AG04450 (cell line): ENCODE results near the gene SCP2. TPM values are rescaled to one million over a fixed set of nuclear protein-coding genes. Genes with fewer than 3 reads are reported as not detected.

Source experiments
- CTCF ChIA-PET: fragments of 300-600, 350-600 bp; formaldehyde crosslinking; extraction: SDS; loops from one replicate; lab custom pipeline; 2022; ENCODE audit warnings: antibody characterized with exemption, inconsistent platforms; lab: Charles Lee
- POLR2A ChIA-PET: fragments of 350-600 bp; formaldehyde crosslinking; extraction: SDS; loops from one replicate; lab custom pipeline; 2021; ENCODE audit warnings: antibody characterized with exemption, inconsistent platforms; lab: Yijun Ruan, JAX
- DNase-seq: peaks from one replicate; pipeline ENCODE4 v3.0.0-alpha.2; 2011; ENCODE audit warnings: low read depth, low spot score
- H3K27ac ChIP-seq: one replicate; pipeline ENCODE4 v1.5.1; 2012; ENCODE audit warnings: low read depth, low read length, control low read depth
- H3K27me3 ChIP-seq: one replicate; pipeline ENCODE4 v1.6.0; 2012; ENCODE audit warnings: low read length; ENCODE audit not compliant: control insufficient read depth, insufficient read depth
- H3K4me3 ChIP-seq: 2 replicates; pipeline ENCODE4 v1.5.1; 2011; ENCODE audit warnings: mild to moderate bottlenecking, low read depth, low read length, control low read depth
- H3K9me3 ChIP-seq: 2 replicates; pipeline ENCODE4 v1.5.1; 2012; ENCODE audit warnings: low read length; ENCODE audit not compliant: control insufficient read depth, insufficient read depth
- CTCF ChIP-seq: IDR thresholded peaks from 2 replicates; pipeline ENCODE4 v1.5.1; 2011; ENCODE audit warnings: low read depth, low read length, control low read depth, inconsistent platforms
- polyA plus RNA-seq: library from polyadenylated mRNA; depleted of rRNA; stranded (reverse); fragments of >200 nt; gene quantifications from 2 replicates; pipeline ENCODE4 v1.2.3, GENCODE V29; 2011

The SCP2 gene
- polyA plus RNA-seq, 1 experiment, result 278 TPM

GRCh38 chr1:53024117-53024516 lies 97.0 kb downstream of the SCP2 start:
- no peak for DNase-seq
- H3K27me3 ChIP-seq, result no peaks in the 10 kb centered on the region
- no peak for TF ChIP-seq CTCF
- H3K9me3 ChIP-seq, result no peaks in the 10 kb centered on the region
- no peak overlapping the region for H3K27ac ChIP-seq
- H3K4me3 ChIP-seq, result no peak overlapping the region
- POLR2A ChIA-PET, result no interaction called here
- CTCF ChIA-PET, result no interaction called here

DNA sequence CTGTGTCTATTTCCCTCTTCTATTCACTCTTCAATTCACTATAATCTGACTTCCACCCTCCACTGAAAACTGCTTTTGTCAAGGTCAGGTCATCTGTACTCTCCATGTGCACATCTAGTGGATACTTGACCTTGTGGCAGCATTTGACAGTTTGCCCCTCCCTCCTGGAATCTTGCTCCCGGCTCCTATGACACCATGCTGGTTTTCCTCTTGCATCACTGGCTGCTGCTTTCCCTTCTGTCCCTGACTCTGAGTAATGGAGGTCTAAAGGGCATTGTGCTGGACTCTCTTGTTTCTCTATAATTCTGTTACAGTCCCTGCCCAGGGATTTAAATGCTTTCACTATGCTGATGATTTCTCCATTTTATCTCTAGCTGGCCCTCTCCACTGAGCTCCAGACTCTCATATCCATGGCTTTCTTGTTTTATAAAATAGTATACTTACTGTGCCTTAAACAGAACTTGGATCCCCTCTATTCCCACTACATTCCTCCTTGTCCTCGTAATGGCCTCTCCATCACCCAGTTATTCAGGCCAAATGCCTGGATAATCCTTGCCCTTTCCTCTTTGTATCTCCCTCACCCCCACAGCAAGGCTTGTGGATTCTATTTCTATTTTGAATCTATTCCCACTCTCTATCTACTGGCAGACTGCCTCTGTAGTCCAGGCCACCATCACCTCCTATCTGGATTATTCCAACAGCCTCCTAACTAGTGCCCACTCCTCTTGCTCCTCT lies 98.1 kb downstream of the SCP2 start:
- POLR2A ChIA-PET, result no interaction called here
- Histone ChIP-seq H3K4me3 (no peak overlapping the region), H3K27ac (peak overlapping the region; percentile 73), H3K27me3 (no peaks in the 10 kb centered on the region), H3K9me3 (no peaks in the 10 kb centered on the region)
- CTCF ChIA-PET, result interaction anchor here (0.7 kb wide), 1 partner anchor 338 kb away, joined by 4 read pairs; no protein-coding TSS in a partner anchor
- no peak for DNase-seq
- TF ChIP-seq CTCF, result no peak

DNA sequence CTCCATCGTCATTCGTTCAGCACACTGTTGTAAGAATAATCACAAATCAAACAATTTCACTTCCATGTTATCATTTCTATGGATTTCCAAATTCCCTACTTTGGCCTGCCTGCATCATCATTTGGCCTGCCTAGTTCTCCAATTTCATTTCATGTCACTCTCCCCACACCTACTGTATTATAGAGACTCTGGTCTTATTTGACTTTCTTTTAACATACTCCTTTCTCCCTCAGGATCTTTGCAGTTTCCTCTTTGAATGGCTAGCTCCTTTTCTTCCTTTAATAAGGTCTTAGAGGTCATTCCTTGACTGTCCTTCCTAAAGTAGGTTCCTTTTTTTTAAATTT lies 98.7 kb downstream of the SCP2 start:
- ChIA-PET POLR2A (no interaction called here), CTCF (interaction anchor here (0.7 kb wide), 1 partner anchor 339 kb away, joined by 4 read pairs; no protein-coding TSS in a partner anchor)
- Histone ChIP-seq H3K27me3 (no peaks in the 10 kb centered on the region), H3K9me3 (no peaks in the 10 kb centered on the region), H3K4me3 (no peak overlapping the region), H3K27ac (no peak overlapping the region)
- no peak for TF ChIP-seq CTCF
- no peak for DNase-seq

- DNase-seq, result no peak
- H3K4me3 ChIP-seq, result no peak overlapping the region
- no peak overlapping the region for H3K27ac ChIP-seq
- ChIA-PET POLR2A (no interaction called here), CTCF (no interaction called here)
- H3K9me3 ChIP-seq, result no peaks in the 10 kb centered on the region
- no peaks in the 10 kb centered on the region for H3K27me3 ChIP-seq
- TF ChIP-seq CTCF, result no peak
Observed at GRCh38 chr1:53026254-53026653, 99.2 kb downstream of the SCP2 start.

- Histone ChIP-seq H3K4me3 (no peak overlapping the region), H3K9me3 (no peaks in the 10 kb centered on the region), H3K27ac (no peak overlapping the region), H3K27me3 (no peaks in the 10 kb centered on the region)
- CTCF ChIA-PET, result no interaction called here
- POLR2A ChIA-PET, result no interaction called here
- DNase-seq, result no peak
- no peak for TF ChIP-seq CTCF
Observed at GRCh38 chr1:53031732-53032131, 104.7 kb downstream of the SCP2 start.
